Measurements from ENCODE around the gene CD177. TPM values are rescaled to one million over a fixed set of nuclear protein-coding genes. Genes with fewer than 3 reads are reported as not detected.

CD177 gene
- total RNA-seq, 1 experiment from 2014 or later: 0.09 TPM

DNA sequence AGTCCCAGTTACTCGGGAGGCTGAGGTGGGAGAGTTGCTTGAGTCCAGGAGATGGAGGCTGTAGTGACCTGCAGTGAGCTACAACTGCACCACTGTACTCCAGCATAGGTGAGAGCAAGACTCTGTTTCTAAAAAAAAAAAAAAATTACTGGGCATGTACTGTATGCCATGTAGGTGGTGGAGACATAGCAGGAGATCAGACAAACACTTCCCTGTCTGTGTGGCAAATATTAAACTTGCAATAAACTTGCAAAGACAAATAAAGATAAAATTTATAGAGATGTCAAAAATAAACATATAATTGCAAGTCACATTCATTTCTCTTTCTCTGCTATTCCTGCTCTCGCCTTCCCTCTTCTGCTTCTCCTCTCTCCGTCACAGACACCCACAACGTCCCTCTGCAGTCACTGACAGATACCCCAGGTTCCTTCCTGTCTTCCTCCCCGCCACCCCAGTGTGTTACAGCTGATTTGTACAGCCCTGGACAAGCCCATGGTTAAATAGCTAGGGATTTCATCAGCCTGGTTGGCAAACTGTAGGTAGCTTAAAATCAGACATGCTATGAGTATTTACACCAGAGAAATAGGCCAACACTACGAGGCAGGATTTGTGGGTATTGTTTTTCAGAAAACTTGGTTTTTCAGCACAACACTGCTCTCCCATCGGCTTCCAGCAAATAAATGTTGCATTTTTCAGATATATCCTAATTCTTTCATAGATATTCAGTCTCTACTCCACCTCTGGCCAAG is 1.3 kb upstream of the CD177 start:
- TF ChIP-seq, protein P1, sequence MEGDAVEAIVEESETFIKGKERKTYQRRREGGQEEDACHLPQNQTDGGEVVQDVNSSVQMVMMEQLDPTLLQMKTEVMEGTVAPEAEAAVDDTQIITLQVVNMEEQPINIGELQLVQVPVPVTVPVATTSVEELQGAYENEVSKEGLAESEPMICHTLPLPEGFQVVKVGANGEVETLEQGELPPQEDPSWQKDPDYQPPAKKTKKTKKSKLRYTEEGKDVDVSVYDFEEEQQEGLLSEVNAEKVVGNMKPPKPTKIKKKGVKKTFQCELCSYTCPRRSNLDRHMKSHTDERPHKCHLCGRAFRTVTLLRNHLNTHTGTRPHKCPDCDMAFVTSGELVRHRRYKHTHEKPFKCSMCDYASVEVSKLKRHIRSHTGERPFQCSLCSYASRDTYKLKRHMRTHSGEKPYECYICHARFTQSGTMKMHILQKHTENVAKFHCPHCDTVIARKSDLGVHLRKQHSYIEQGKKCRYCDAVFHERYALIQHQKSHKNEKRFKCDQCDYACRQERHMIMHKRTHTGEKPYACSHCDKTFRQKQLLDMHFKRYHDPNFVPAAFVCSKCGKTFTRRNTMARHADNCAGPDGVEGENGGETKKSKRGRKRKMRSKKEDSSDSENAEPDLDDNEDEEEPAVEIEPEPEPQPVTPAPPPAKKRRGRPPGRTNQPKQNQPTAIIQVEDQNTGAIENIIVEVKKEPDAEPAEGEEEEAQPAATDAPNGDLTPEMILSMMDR (conservative IDR thresholded peaks at IDR 0.05): no peak
- H3K23ac ChIP-seq (ENCODE audit: insufficient read length, low read depth, low read length): no peak overlapping the region
- H3K4ac ChIP-seq (ENCODE audit: low read depth, low read length): no peak overlapping the region
- no peak overlapping the region for H3K4me2 ChIP-seq (ENCODE audit: insufficient read depth, insufficient read length, low read length)
- no peak overlapping the region for H4K8ac ChIP-seq (replicated peaks; ENCODE audit: insufficient read length, low read depth, low read length)
- no peaks in the 10 kb centered on the region; the same call in 1 of the 2 replicates for H3K4me1 ChIP-seq (ENCODE audit: insufficient read depth, low read length)
- H3K9ac ChIP-seq (ENCODE audit: extremely low read depth, insufficient read length, low read length): no peak overlapping the region
- H3K27me3 ChIP-seq (ENCODE audit: insufficient read depth, low read length): no peaks in the 10 kb centered on the region
- H3K79me2 ChIP-seq (ENCODE audit: insufficient read depth, low read length): no peaks in the 10 kb centered on the region
- no peak overlapping the region for H2AFZ ChIP-seq (ENCODE audit: low read length)
- Mint-ChIP-seq H3K4me3 (no peak overlapping the region), H3K4me1 (peaks cover 0 to 8% of the 10 kb centered on the region in 2 experiments; a peak in 1 of 4 replicates), H3K9me3 (peaks cover 22 to 43% of the 10 kb centered on the region in 2 experiments), H3K27me3 (ENCODE audit: low read depth) (peaks cover 13% of the 10 kb centered on the region), H3K27ac (no peak overlapping the region), H3K36me3 (ENCODE audit: insufficient read depth in 1 of 3, low read depth in 3 of 3) (peaks cover 1 to 3% (median 3%) of the 10 kb centered on the region in 3 experiments; a peak in 5 of 7 replicates)
- H2BK15ac ChIP-seq (ENCODE audit: low read depth, low read length): no peak overlapping the region
- no peaks in the 10 kb centered on the region for H3K9me3 ChIP-seq (ENCODE audit: control insufficient read depth, low read depth, low read length)
- no peak overlapping the region for H3K18ac ChIP-seq (ENCODE audit: insufficient read length, low read depth, low read length)
- H2BK12ac ChIP-seq (ENCODE audit: insufficient read length, low read depth, low read length): no peak overlapping the region
- no peaks in the 10 kb centered on the region for H4K20me1 ChIP-seq (ENCODE audit: control insufficient read depth, insufficient read depth, insufficient read length)
- H2BK120ac ChIP-seq (ENCODE audit: low read depth, low read length, poor library complexity, severe bottlenecking): no peak overlapping the region
- H2AK5ac ChIP-seq (ENCODE audit: insufficient read length, low read length): no peak overlapping the region
- H3K56ac ChIP-seq (ENCODE audit: insufficient read length, low read depth, low read length): no peak overlapping the region
- H3K27ac ChIP-seq (ENCODE audit: insufficient read length, low read depth, low read length): no peak overlapping the region
- H4K5ac ChIP-seq (ENCODE audit: insufficient read length, low read depth, low read length): no peak overlapping the region
- H3K23me2 ChIP-seq (ENCODE audit: insufficient read length, low read depth, low read length, poor library complexity, severe bottlenecking): peaks cover 9% of the 10 kb centered on the region
- no peak overlapping the region for H4K91ac ChIP-seq (ENCODE audit: insufficient read length, low read depth, low read length)
- no peak for DNase-seq
- no peak overlapping the region for H2BK20ac ChIP-seq (ENCODE audit: low read depth, low read length, poor library complexity, severe bottlenecking)
- no peaks in the 10 kb centered on the region for H3K79me1 ChIP-seq (ENCODE audit: insufficient read depth, low read depth, low read length, poor library complexity, severe bottlenecking)
- no peak overlapping the region for H3T11ph ChIP-seq (ENCODE audit: low read length)
- WGBS (ENCODE audit: extremely low coverage, insufficient read length, low lambda C conversion rate): no CpG with 5 or more reads among the region's 7 CpGs
- H3K14ac ChIP-seq (ENCODE audit: insufficient read depth, low read length): no peak overlapping the region
- H2BK5ac ChIP-seq (ENCODE audit: insufficient read length, low read length): no peak overlapping the region

Data from H9 (cell line).